Ramos (cell line): Measurements from ENCODE around the gene FOXP1.

Experiments used
- in situ Hi-C: fragments of 300-500 bp; cut with MboI; formaldehyde crosslinking; loops from one replicate; pipeline ENCODE4 v1.14.3; 2022; ENCODE audit warnings: low sequenced_read_pairs; ENCODE audit not compliant: unreplicated experiment

The FOXP1 gene

GRCh38 chr3:71583566-71584393 is at the start of gene FOXP1:
Gene FOXP1, minus strand, starts transcription at chr3:71583728. Its CDS starts 385,347 bp downstream, at chr3:71198381.
- in situ Hi-C loops: no loop called here

GRCh38 chr3:71629711-71630110 is 46.2 kb upstream of the FOXP1 start:
- in situ Hi-C loops: no loop called here

GRCh38 chr3:71629289-71629688 is 45.8 kb upstream of the FOXP1 start:
- in situ Hi-C loops: no loop called here

GRCh38 chr3:71628522-71628921 is 45.0 kb upstream of the FOXP1 start:
- in situ Hi-C loops: no loop called here

- in situ Hi-C loops: no loop called here
Measured at GRCh38 chr3:71625676-71626075, 42.1 kb upstream of the FOXP1 start.

GRCh38 chr3:71621825-71622537 is 38.5 kb upstream of the FOXP1 start:
- in situ Hi-C loops: no loop called here

- in situ Hi-C loops: no loop called here
Measured at GRCh38 chr3:71618538-71618937, 35.0 kb upstream of the FOXP1 start.

GRCh38 chr3:71616571-71617021 is 33.1 kb upstream of the FOXP1 start:
- in situ Hi-C loops: no loop called here

- in situ Hi-C loops: no loop called here
Measured at GRCh38 chr3:71614869-71615268, 31.3 kb upstream of the FOXP1 start.

- in situ Hi-C loops: no loop called here
Measured at GRCh38 chr3:71614426-71614825, 30.9 kb upstream of the FOXP1 start.

GRCh38 chr3:71611099-71611498 is 27.6 kb upstream of the FOXP1 start:
- in situ Hi-C loops: no loop called here

- in situ Hi-C loops: no loop called here
Measured at GRCh38 chr3:71607364-71607763, 23.8 kb upstream of the FOXP1 start.

- in situ Hi-C loops: no loop called here
Measured at GRCh38 chr3:71606582-71606981, 23.1 kb upstream of the FOXP1 start.

- in situ Hi-C loops: no loop called here
Measured at GRCh38 chr3:71602256-71602655, 18.7 kb upstream of the FOXP1 start.

GRCh38 chr3:71601811-71602210 is 18.3 kb upstream of the FOXP1 start:
- in situ Hi-C loops: no loop called here

GRCh38 chr3:71600646-71601288 is 17.2 kb upstream of the FOXP1 start:
- in situ Hi-C loops: no loop called here

- in situ Hi-C loops: no loop called here
Measured at GRCh38 chr3:71599416-71599815, 15.9 kb upstream of the FOXP1 start.

- in situ Hi-C loops: no loop called here
Measured at GRCh38 chr3:71598292-71598691, 14.8 kb upstream of the FOXP1 start.

GRCh38 chr3:71597286-71597685 is 13.8 kb upstream of the FOXP1 start:
- in situ Hi-C loops: no loop called here

GRCh38 chr3:71593106-71593505 is 9.6 kb upstream of the FOXP1 start:
- in situ Hi-C loops: no loop called here

- in situ Hi-C loops: no loop called here
Measured at GRCh38 chr3:71591101-71591500, 7.6 kb upstream of the FOXP1 start.
